HepG2 (cell line): Measurements from ENCODE around the gene PTGR2. TPM values are rescaled to one million over a fixed set of nuclear protein-coding genes. Genes with fewer than 3 reads are reported as not detected.

Experiments
- CHCHD3 ChIP-seq: sonication (generic); formaldehyde crosslinking; IDR thresholded peaks from 2 replicates; pipeline ENCODE4 v1.8.0; 2022; ENCODE audit warnings: mild to moderate bottlenecking, missing genetic modification reagents, moderate library complexity
- FOXP1 ChIP-seq, 2 experiments: fragments of 450-650 bp in 1 of 2; IDR thresholded peaks; 2 replicates each; pipeline ENCODE4 v1.6.1; 2017 to 2018; ENCODE audit warnings: antibody characterized with exemption in 1 of 2
- HCFC1 ChIP-seq: fragments of 150-350 bp; IDR thresholded peaks from 2 replicates; pipeline ENCODE4 v1.6.1; 2014; ENCODE audit warnings: low read depth, low read length
- ISL2 ChIP-seq: sonication (generic); formaldehyde crosslinking; IDR thresholded peaks from 2 replicates; pipeline ENCODE4 v1.5.0; 2020; ENCODE audit warnings: missing genetic modification reagents
- KAT2B ChIP-seq: fragments of 150-350 bp; IDR thresholded peaks from 2 replicates; pipeline ENCODE4 v1.6.1; 2014; ENCODE audit warnings: low read depth, low read length, borderline replicate concordance
- MAFK ChIP-seq, 2 experiments: IDR thresholded peaks in 1 of 2; conservative IDR thresholded peaks in 1 of 2; 2 replicates each; pipeline ENCODE4 v1.6.1; 2011; ENCODE audit warnings: improper control_type of control experiment in 2 of 2, low read length in 2 of 2
- POLR2G ChIP-seq: fragments of 200-400 bp; formaldehyde crosslinking; IDR thresholded peaks from 2 replicates; pipeline ENCODE4 v1.6.1; 2018; ENCODE audit warnings: mild to moderate bottlenecking, low read depth, low read length, moderate library complexity
- RBAK ChIP-seq: sonication (generic); formaldehyde crosslinking; IDR thresholded peaks from 2 replicates; pipeline ENCODE4 v1.5.1; 2020; ENCODE audit warnings: mild to moderate bottlenecking, missing genetic modification reagents
- TRIM24 ChIP-seq: sonication (generic); formaldehyde crosslinking; IDR thresholded peaks from 2 replicates; pipeline ENCODE4 v1.8.0; 2022; ENCODE audit warnings: mild to moderate bottlenecking, missing genetic modification reagents
- ZMYM2 ChIP-seq: sonication (generic); formaldehyde crosslinking; IDR thresholded peaks from 2 replicates; pipeline ENCODE4 v1.8.0; 2022; ENCODE audit warnings: mild to moderate bottlenecking, missing genetic modification reagents
- ZNF670 ChIP-seq: sonication (generic); formaldehyde crosslinking; IDR thresholded peaks from 2 replicates; pipeline ENCODE4 v1.8.0; 2022; ENCODE audit warnings: mild to moderate bottlenecking, missing genetic modification reagents, borderline replicate concordance
- ZZZ3 ChIP-seq: sonication (generic); formaldehyde crosslinking; IDR thresholded peaks from 2 replicates; pipeline ENCODE4 v1.4.0; 2020; ENCODE audit warnings: missing genetic modification reagents, mild to moderate bottlenecking, borderline replicate concordance
- polyA plus RNA-seq, 8 experiments: library from polyadenylated mRNA; depleted of rRNA in 3 of 8; stranded (reverse) in 7 of 8; unstranded in 1 of 8; fragments of >200 nt; fragmentation: Illumina TruSeq in 4 of 8; extraction: Trizol in 4 of 8; gene quantifications; 2 replicates each; pipeline versions ENCODE4 v1.2.1 to v1.2.3, GENCODE V29; 2011 to 2016; ENCODE audit warnings: low read depth in 4 of 8, missing spikeins in 1 of 8, mixed read lengths in 1 of 8; ENCODE audit not compliant: insufficient read depth in 1 of 8
- total RNA-seq, 5 experiments: library from RNA; depleted of rRNA; stranded (reverse); fragments of >200 nt; fragmentation: Illumina TruSeq; extraction: Trizol; gene quantifications; 2 replicates each; pipeline ENCODE4 v1.2.3, GENCODE V29; 2016; ENCODE audit warnings: low read depth in 1 of 5
- TF ChIP-seq, protein P1 (sequence below): sonication (generic); formaldehyde crosslinking; IDR thresholded peaks from 2 replicates; pipeline ENCODE4 v1.9.0; 2021; ENCODE audit warnings: missing genetic modification reagents, borderline replicate concordance
- TF ChIP-seq, protein P2 (sequence below): sonication (generic); formaldehyde crosslinking; IDR thresholded peaks from 2 replicates; pipeline ENCODE4 v1.5.0; 2020; ENCODE audit warnings: missing genetic modification reagents
- TF ChIP-seq, protein P3 (sequence below): fragments of 450-650 bp; IDR thresholded peaks from 2 replicates; pipeline ENCODE4 v1.6.1; 2017
- TF ChIP-seq, protein P4 (sequence below): sonication (generic); formaldehyde crosslinking; IDR thresholded peaks from 2 replicates; pipeline ENCODE4 v1.5.0; 2020; ENCODE audit warnings: mild to moderate bottlenecking, missing genetic modification reagents, moderate library complexity
- TF ChIP-seq, protein P5 (sequence below): sonication (generic); formaldehyde crosslinking; IDR thresholded peaks from 2 replicates; pipeline ENCODE4 v1.4.0; 2020; ENCODE audit warnings: missing genetic modification reagents
- TF ChIP-seq, protein P6 (sequence below): sonication (generic); formaldehyde crosslinking; conservative IDR thresholded peaks from 2 replicates; pipeline ENCODE4 v1.8.0; 2022; ENCODE audit warnings: mild to moderate bottlenecking, moderate library complexity, missing genetic modification reagents

The PTGR2 gene
- total and polyA plus RNA-seq, 2 of the 13 experiments (the other 11 are each of a cell fraction or from before 2014, with no cell fraction given) = 3.0 to 4.3 TPM

DNA sequence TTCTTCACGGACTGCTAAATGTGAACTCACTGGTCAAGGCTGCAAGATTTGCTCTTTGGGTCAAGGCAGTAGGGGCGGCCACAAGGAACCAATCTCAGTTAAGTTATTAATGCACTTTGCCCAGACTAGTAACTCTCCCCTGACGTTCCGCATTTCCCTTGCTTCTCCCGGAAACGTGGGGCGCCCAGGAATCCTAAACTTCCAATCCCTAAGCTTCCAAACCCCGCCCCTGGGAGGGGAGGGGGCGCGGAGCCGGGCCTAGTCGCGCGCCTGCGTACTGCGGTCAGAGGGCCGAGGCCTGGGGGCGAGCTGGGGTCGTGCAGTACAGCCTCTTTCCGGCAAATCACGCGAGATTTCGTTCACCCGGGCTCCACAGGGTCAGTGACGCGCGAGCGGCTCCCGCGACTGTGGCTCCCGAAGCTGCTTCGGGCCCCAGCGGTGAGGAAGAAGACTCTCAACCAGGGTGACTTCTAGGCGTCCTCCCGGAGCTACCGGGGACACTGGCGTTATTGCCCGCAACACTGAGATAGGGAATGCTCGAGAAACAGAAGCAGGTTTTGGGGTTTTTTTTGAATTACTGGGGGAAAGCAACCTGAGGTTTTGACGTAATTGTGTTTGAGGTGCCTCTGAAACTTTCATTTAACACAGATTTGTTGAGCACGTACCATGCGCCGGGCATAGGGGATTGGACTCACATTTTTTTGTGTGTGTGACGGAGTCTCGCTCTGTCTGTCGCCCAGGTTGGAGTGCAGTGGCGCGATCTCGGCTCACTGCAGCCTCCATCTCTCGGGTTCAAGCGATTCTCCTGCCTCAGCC, at the start of gene PTGR2 (continued):
- TF ChIP-seq, protein P1, sequence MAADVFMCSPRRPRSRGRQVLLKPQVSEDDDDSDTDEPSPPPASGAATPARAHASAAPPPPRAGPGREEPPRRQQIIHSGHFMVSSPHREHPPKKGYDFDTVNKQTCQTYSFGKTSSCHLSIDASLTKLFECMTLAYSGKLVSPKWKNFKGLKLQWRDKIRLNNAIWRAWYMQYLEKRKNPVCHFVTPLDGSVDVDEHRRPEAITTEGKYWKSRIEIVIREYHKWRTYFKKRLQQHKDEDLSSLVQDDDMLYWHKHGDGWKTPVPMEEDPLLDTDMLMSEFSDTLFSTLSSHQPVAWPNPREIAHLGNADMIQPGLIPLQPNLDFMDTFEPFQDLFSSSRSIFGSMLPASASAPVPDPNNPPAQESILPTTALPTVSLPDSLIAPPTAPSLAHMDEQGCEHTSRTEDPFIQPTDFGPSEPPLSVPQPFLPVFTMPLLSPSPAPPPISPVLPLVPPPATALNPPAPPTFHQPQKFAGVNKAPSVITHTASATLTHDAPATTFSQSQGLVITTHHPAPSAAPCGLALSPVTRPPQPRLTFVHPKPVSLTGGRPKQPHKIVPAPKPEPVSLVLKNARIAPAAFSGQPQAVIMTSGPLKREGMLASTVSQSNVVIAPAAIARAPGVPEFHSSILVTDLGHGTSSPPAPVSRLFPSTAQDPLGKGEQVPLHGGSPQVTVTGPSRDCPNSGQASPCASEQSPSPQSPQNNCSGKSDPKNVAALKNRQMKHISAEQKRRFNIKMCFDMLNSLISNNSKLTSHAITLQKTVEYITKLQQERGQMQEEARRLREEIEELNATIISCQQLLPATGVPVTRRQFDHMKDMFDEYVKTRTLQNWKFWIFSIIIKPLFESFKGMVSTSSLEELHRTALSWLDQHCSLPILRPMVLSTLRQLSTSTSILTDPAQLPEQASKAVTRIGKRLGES (CRISPR knock-in tag) = no peak
- TF ChIP-seq, protein P2, sequence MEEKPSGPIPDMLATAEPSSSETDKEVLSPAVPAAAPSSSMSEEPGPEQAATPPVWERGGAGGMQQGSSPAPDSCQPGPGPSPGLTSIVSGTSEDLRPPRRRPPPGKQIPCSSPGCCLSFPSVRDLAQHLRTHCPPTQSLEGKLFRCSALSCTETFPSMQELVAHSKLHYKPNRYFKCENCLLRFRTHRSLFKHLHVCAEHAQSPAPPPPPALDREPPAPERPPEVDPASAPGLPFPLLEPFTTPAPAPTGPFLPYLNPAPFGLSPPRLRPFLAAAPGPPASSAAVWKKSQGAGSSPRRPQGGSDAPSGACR (CRISPR knock-in tag) = peak; percentile 54; the same call in 1 of the 2 replicates
- TF ChIP-seq FOXP1 (IDR thresholded peaks at IDR 0.05) = no peak
- no peak for TF ChIP-seq FOXP1 (CRISPR knock-in tag; IDR thresholded peaks at IDR 0.05)
- TF ChIP-seq, protein P3, sequence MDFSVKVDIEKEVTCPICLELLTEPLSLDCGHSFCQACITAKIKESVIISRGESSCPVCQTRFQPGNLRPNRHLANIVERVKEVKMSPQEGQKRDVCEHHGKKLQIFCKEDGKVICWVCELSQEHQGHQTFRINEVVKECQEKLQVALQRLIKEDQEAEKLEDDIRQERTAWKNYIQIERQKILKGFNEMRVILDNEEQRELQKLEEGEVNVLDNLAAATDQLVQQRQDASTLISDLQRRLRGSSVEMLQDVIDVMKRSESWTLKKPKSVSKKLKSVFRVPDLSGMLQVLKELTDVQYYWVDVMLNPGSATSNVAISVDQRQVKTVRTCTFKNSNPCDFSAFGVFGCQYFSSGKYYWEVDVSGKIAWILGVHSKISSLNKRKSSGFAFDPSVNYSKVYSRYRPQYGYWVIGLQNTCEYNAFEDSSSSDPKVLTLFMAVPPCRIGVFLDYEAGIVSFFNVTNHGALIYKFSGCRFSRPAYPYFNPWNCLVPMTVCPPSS = no peak
- no peak for TF ChIP-seq KAT2B
- TF ChIP-seq MAFK (conservative IDR thresholded peaks at IDR 0.05 in 1 of 2, IDR thresholded peaks at IDR 0.05 in 1 of 2; ENCODE audit: low read length in 2 of 2) = no peak
- TF ChIP-seq CHCHD3 (CRISPR knock-in tag) = no peak
- TF ChIP-seq ISL2 = peak; percentile 30; the same call in 1 of the 2 replicates
- TF ChIP-seq, protein P4, sequence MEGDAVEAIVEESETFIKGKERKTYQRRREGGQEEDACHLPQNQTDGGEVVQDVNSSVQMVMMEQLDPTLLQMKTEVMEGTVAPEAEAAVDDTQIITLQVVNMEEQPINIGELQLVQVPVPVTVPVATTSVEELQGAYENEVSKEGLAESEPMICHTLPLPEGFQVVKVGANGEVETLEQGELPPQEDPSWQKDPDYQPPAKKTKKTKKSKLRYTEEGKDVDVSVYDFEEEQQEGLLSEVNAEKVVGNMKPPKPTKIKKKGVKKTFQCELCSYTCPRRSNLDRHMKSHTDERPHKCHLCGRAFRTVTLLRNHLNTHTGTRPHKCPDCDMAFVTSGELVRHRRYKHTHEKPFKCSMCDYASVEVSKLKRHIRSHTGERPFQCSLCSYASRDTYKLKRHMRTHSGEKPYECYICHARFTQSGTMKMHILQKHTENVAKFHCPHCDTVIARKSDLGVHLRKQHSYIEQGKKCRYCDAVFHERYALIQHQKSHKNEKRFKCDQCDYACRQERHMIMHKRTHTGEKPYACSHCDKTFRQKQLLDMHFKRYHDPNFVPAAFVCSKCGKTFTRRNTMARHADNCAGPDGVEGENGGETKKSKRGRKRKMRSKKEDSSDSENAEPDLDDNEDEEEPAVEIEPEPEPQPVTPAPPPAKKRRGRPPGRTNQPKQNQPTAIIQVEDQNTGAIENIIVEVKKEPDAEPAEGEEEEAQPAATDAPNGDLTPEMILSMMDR = no peak
- peak; percentile 21; the same call in 1 of the 2 replicates for TF ChIP-seq HCFC1
- no peak for TF ChIP-seq RBAK (CRISPR knock-in tag)
- peak; percentile 98 for TF ChIP-seq POLR2G
- TF ChIP-seq ZMYM2 (CRISPR knock-in tag) = no peak
- no peak for TF ChIP-seq TRIM24 (CRISPR knock-in tag)
- TF ChIP-seq ZNF670 (CRISPR knock-in tag) = no peak
- TF ChIP-seq, protein P5, sequence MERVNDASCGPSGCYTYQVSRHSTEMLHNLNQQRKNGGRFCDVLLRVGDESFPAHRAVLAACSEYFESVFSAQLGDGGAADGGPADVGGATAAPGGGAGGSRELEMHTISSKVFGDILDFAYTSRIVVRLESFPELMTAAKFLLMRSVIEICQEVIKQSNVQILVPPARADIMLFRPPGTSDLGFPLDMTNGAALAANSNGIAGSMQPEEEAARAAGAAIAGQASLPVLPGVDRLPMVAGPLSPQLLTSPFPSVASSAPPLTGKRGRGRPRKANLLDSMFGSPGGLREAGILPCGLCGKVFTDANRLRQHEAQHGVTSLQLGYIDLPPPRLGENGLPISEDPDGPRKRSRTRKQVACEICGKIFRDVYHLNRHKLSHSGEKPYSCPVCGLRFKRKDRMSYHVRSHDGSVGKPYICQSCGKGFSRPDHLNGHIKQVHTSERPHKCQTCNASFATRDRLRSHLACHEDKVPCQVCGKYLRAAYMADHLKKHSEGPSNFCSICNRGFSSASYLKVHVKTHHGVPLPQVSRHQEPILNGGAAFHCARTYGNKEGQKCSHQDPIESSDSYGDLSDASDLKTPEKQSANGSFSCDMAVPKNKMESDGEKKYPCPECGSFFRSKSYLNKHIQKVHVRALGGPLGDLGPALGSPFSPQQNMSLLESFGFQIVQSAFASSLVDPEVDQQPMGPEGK = peak; percentile 78
- TF ChIP-seq, protein P6, sequence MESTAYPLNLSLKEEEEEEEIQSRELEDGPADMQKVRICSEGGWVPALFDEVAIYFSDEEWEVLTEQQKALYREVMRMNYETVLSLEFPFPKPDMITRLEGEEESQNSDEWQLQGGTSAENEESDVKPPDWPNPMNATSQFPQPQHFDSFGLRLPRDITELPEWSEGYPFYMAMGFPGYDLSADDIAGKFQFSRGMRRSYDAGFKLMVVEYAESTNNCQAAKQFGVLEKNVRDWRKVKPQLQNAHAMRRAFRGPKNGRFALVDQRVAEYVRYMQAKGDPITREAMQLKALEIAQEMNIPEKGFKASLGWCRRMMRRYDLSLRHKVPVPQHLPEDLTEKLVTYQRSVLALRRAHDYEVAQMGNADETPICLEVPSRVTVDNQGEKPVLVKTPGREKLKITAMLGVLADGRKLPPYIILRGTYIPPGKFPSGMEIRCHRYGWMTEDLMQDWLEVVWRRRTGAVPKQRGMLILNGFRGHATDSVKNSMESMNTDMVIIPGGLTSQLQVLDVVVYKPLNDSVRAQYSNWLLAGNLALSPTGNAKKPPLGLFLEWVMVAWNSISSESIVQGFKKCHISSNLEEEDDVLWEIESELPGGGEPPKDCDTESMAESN = peak; percentile 78
- no peak; the same call in 1 of the 2 replicates for TF ChIP-seq ZZZ3
